ENCODE measurements around the gene KCNIP3. TPM values are rescaled to one million over a fixed set of nuclear protein-coding genes. Genes with fewer than 3 reads are reported as not detected.

The KCNIP3 gene
- total RNA-seq, 1 donor from 2014 or later = 0.68 TPM

DNA sequence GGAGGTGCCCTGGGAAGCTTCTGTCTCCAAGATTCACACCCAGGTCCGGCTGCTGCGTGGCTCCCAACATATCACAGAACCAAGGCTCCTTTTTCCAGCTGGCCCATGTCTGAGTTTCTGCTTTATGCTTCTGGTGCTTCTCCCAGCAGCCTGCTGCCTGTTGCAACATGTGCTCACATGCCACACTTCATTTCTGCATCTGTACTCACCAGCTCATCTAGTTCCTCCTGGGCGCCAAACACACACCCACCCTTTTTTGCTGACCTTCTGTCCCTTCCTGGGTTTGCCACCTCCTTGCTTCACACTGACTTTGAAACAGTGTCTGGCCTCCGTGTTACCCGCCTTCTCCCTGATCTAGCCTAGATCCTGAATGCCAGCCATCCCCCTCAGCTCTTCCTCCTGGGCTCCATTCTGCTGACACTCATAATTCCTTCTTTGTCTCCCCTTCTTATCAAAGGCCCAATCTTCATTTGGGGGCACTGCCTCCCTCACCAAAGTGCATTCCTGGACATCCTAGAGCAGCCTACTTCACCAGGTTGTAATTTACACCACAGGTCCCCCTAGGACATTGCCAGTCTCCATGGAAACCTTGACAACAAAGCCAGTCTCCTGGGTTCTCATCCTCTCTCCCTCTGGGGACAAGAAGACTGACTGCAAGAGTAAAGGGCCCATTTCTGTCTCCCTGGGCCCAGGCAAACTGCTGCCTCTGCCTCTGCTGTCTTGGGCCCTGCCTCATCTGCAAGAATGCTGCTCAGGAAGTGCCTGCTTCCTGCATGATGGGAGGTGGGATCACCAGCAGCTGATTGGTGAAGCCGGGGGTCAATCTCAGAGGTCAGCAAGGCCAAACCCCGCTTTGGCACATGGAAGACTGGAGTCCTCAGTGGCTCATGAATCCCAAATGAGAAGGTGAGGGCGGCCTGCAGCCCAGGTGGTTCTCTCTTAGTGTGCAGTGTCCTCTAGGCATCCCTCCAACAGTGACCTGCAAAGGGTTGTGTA is 36.8 kb upstream of the KCNIP3 start:
- H3K27me3 ChIP-seq (ENCODE audit: insufficient read depth, low read length) = peaks cover 2% of the 10 kb centered on the region
- DNase-seq (ENCODE audit: low read depth) (no peak), FAIRE-seq (no peak)
- no peak overlapping the region for H3K9ac ChIP-seq (ENCODE audit: low read length)
- H3K27ac ChIP-seq (ENCODE audit: low read depth, low read length) = no peak overlapping the region
- H3K36me3 Mint-ChIP-seq (ENCODE audit: low read depth, unreplicated experiment) = peaks cover 8% of the 10 kb centered on the region
- H4K20me1 ChIP-seq (ENCODE audit: insufficient read depth, low read length) = no peaks in the 10 kb centered on the region
- no peak overlapping the region for H3K4me3 Mint-ChIP-seq (ENCODE audit: unreplicated experiment)
- H3K4me3 ChIP-seq (ENCODE audit: insufficient read depth, low read depth, low read length) = no peak overlapping the region
- no peaks in the 10 kb centered on the region for H3K4me1 ChIP-seq (ENCODE audit: insufficient read depth, low read length)
- peaks cover 10% of the 10 kb centered on the region for H3K9me3 ChIP-seq (ENCODE audit: insufficient read depth, low read depth, low read length)
- H3K79me2 ChIP-seq (ENCODE audit: insufficient read depth, low read length) = no peaks in the 10 kb centered on the region
- H3K27ac Mint-ChIP-seq (ENCODE audit: unreplicated experiment) = no peak overlapping the region
- H3K4me2 ChIP-seq (ENCODE audit: low read length) = no peak overlapping the region
- H3K27me3 Mint-ChIP-seq (ENCODE audit: low read depth, unreplicated experiment) = peaks cover 34% of the 10 kb centered on the region
- H3K4me1 Mint-ChIP-seq (ENCODE audit: low read depth, unreplicated experiment) = no peaks in the 10 kb centered on the region
- peaks cover 28% of the 10 kb centered on the region for H3K9me3 Mint-ChIP-seq (ENCODE audit: unreplicated experiment)
- no peak for TF ChIP-seq EZH2 (IDR thresholded peaks at IDR 0.05; ENCODE audit: insufficient read depth, low read length)
- TF ChIP-seq, protein P1, sequence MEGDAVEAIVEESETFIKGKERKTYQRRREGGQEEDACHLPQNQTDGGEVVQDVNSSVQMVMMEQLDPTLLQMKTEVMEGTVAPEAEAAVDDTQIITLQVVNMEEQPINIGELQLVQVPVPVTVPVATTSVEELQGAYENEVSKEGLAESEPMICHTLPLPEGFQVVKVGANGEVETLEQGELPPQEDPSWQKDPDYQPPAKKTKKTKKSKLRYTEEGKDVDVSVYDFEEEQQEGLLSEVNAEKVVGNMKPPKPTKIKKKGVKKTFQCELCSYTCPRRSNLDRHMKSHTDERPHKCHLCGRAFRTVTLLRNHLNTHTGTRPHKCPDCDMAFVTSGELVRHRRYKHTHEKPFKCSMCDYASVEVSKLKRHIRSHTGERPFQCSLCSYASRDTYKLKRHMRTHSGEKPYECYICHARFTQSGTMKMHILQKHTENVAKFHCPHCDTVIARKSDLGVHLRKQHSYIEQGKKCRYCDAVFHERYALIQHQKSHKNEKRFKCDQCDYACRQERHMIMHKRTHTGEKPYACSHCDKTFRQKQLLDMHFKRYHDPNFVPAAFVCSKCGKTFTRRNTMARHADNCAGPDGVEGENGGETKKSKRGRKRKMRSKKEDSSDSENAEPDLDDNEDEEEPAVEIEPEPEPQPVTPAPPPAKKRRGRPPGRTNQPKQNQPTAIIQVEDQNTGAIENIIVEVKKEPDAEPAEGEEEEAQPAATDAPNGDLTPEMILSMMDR (IDR thresholded peaks at IDR 0.05; ENCODE audit: insufficient read depth, low read depth, low read length) = no peak
- H3K36me3 ChIP-seq (ENCODE audit: insufficient read depth, low read length) = no peaks in the 10 kb centered on the region
- H2AFZ ChIP-seq (ENCODE audit: low read depth, low read length) = no peak overlapping the region

- TF ChIP-seq EZH2 (IDR thresholded peaks at IDR 0.05; ENCODE audit: insufficient read depth, low read length) = no peak
- TF ChIP-seq, protein P1 (IDR thresholded peaks at IDR 0.05; ENCODE audit: insufficient read depth, low read depth, low read length) = no peak
- Histone ChIP-seq H3K4me3 (ENCODE audit: insufficient read depth, low read depth, low read length) (no peak overlapping the region), H3K79me2 (ENCODE audit: insufficient read depth, low read length) (no peaks in the 10 kb centered on the region), H3K27ac (ENCODE audit: low read depth, low read length) (no peak overlapping the region), H3K4me1 (ENCODE audit: insufficient read depth, low read length) (no peaks in the 10 kb centered on the region), H3K4me2 (ENCODE audit: low read length) (no peak overlapping the region), H3K9me3 (ENCODE audit: insufficient read depth, low read depth, low read length) (peaks cover 10% of the 10 kb centered on the region), H3K36me3 (ENCODE audit: insufficient read depth, low read length) (no peaks in the 10 kb centered on the region), H4K20me1 (ENCODE audit: insufficient read depth, low read length) (no peaks in the 10 kb centered on the region), H3K27me3 (ENCODE audit: insufficient read depth, low read length) (peaks cover 5% of the 10 kb centered on the region), H2AFZ (ENCODE audit: low read depth, low read length) (no peak overlapping the region), H3K9ac (ENCODE audit: low read length) (no peak overlapping the region)
- peaks cover 41% of the 10 kb centered on the region for H3K27me3 Mint-ChIP-seq (ENCODE audit: low read depth, unreplicated experiment)
- FAIRE-seq (no peak), DNase-seq (ENCODE audit: low read depth) (no peak)
- no peaks in the 10 kb centered on the region for H3K4me1 Mint-ChIP-seq (ENCODE audit: low read depth, unreplicated experiment)
- peaks cover 24% of the 10 kb centered on the region for H3K9me3 Mint-ChIP-seq (ENCODE audit: unreplicated experiment)
- no peak overlapping the region for H3K4me3 Mint-ChIP-seq (ENCODE audit: unreplicated experiment)
- H3K36me3 Mint-ChIP-seq (ENCODE audit: low read depth, unreplicated experiment) = peaks cover 8% of the 10 kb centered on the region
- no peak overlapping the region for H3K27ac Mint-ChIP-seq (ENCODE audit: unreplicated experiment)
These were observed 35.5 kb upstream of the KCNIP3 start for GRCh38 chr2:95261602-95262001.

Measured in astrocyte (in vitro differentiated cells and primary cell).